Endometrial microvascular endothelial cells (primary cell): ENCODE results near the gene LTB. TPM values are rescaled to one million over a fixed set of nuclear protein-coding genes. Genes with fewer than 3 reads are reported as not detected.

Experiments used
- in situ Hi-C: cut with HindIII; loops from 2 replicates; pipeline ENCODE4 v1.10.0; 2017; ENCODE audit warnings: low sequenced_read_pairs, low pct_unique_long_range_greater_than_20kb; ENCODE audit errors: inconsistent ontology term
- total RNA-seq: library from RNA; depleted of rRNA; stranded (reverse); fragments of >200 nt; gene quantifications from one replicate; pipeline ENCODE4 v1.2.3, GENCODE V29; 2015; ENCODE audit errors: inconsistent ontology term

The LTB gene, protein sequence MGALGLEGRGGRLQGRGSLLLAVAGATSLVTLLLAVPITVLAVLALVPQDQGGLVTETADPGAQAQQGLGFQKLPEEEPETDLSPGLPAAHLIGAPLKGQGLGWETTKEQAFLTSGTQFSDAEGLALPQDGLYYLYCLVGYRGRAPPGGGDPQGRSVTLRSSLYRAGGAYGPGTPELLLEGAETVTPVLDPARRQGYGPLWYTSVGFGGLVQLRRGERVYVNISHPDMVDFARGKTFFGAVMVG
- not detected for total RNA-seq

DNA sequence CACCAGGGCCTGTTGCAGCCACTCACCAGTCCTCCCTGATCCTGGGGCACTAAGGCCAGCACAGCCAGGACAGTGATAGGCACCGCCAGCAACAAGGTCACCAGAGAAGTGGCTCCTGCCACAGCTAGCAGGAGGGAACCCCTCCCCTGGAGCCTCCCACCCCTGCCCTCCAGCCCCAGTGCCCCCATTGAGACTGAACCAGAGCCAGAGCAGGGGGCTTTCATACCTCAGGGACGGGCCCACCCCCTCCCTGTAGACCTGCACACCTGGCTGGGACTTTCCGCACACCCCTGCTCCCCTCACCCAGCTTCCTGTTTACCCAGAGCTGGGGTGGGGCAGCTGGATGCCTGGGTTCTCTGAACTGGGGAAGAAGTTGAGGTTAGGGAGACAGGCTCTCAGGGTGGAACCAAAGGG is at the start of gene LTB:
Gene LTB (minus strand): TSS at position 195 of the 414 bp plus-strand sequence. CDS start 7 bp downstream, at position 188.
- in situ Hi-C loops: no loop called here

DNA sequence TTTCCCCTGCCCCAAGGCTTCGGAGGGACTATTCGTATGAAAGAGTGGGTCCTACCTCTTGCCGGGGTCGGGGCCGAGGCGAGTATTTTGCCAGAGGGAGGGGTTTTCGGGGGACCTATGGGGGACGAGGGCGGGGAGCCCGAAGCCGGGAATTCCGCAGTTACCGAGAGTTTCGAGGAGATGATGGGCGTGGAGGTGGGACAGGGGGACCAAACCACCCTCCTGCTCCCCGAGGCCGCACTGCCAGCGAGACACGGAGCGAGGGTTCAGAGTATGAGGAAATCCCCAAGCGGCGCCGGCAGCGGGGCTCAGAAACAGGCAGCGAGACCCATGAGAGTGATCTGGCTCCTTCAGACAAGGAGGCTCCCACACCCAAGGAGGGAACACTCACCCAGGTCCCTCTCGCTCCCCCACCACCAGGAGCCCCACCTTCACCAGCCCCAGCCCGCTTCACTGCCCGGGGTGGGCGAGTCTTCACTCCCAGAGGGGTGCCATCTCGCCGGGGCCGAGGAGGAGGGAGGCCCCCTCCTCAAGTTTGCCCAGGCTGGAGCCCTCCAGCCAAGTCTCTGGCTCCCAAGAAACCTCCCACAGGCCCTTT is 49.6 kb upstream of the LTB start:
- in situ Hi-C loops: no loop called here

DNA sequence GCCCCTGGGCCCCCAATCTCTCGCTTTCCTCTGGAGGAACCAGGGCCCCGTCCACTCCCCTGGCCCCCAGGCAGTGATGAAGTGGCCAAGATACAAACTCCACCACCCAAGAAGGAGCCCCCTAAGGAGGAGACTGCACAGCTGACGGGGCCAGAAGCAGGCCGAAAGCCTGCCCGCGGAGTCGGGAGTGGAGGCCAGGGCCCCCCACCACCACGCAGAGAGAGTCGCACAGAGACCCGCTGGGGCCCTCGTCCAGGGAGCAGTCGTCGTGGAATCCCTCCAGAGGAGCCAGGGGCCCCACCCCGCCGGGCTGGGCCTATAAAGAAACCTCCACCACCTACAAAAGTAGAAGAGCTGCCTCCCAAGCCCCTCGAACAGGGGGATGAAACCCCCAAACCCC is 49.0 kb upstream of the LTB start:
- in situ Hi-C loops: no loop called here

DNA sequence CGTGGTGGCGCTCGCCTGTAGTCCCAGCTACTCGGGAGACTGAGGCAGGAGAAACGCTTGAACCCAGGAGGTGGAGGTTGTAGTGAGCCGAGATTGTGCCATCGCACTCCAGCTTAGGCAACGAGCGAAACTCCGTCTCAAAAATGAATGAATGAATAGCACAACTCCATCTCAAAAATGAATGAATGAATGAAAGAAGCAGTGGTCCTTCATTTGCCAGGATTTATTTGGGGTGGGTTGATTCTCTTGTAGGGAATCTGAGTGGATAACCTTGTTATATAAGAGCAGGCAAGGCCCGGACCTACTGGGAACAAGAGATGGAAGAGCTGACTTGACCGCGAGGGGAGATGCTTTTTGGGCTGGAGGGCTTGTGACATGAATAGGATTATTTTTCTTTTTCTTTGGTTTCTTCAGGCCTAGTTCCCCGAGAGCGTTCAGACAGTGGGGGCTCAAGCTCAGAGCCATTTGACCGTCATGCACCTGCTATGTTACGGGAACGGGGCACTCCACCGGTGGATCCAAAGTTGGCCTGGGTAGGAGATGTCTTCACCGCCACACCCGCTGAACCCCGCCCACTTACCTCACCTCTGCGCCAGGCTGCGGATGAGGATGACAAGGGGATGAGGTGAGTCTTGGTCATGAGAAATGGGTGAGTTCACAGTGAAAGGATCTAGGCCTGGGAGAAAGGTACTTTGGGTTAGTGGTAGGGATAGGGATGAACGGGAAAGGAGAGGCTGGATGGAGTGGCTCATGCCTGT is 48.1 kb upstream of the LTB start:
- in situ Hi-C loops: no loop called here

DNA sequence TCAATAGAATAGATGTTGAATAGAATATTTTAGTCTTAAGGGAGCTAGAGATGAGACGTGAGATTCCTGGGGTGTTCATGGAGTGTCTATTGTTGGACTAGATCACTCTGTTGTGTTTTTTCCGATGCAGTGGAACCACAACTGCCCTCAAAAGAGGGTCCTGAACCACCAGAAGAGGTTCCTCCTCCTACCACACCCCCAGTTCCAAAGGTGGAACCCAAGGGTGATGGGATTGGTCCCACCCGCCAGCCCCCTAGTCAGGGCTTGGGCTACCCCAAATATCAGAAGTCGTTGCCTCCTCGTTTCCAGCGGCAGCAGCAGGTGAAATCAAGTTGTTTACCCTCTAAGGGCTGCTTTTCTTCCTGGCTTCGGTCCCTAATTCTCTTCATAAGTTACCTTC is 46.8 kb upstream of the LTB start:
- in situ Hi-C loops: no loop called here

DNA sequence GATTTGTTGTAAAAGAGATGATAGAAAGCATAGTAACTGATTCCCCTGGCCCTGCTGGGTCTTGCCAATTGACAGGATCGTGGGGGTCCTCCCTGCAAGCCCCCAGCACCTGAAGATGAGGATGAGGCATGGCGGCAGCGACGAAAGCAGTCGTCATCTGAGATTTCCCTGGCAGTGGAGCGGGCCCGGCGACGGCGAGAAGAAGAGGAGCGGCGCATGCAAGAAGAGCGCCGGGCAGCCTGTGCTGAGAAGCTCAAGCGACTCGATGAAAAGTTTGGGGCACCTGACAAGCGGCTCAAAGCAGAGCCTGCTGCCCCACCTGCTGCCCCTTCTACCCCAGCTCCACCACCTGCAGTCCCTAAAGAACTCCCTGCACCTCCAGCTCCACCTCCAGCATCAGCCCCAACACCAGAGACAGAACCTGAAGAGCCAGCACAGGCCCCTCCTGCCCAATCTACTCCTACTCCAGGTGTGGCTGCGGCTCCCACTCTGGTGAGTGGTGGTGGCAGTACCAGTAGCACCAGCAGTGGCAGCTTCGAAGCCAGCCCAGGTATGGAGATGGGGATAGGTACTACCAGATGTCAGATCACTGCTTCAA is 45.6 kb upstream of the LTB start:
- in situ Hi-C loops: no loop called here

DNA sequence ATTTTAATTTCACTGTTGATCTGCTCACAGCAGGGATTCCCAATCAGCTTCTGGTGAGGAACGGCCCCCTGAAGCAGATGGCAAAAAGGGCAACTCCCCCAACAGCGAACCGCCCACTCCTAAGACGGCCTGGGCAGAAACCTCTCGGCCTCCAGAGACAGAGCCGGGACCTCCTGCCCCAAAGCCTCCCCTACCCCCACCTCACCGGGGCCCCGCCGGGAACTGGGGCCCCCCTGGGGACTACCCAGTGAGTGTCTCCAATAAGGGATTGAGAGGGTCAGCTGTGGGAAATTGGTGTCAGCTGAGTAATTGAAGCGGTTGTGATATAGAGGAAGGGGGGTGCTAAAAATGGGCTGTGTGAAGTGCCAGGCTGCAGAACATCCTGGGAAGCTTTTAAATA is 44.7 kb upstream of the LTB start:
- in situ Hi-C loops: no loop called here

DNA sequence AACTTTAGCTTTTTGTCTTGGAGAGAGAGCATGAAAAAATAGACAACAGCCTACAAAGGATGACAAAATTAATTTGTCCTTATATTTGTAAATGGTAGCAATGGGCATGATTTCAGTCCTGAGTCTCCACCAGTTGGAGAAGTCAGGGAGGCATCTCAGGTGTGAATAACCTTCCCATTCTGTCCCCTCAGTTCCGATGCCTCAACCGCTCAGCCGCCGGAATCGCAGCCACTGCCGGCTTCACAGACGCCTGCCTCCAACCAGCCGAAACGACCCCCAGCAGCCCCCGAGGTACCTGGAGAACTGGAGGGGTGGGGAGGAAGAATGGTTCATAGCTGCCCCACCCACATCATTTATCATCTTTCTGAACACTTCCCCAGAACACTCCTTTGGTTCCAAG is 41.8 kb upstream of the LTB start:
- in situ Hi-C loops: no loop called here

DNA sequence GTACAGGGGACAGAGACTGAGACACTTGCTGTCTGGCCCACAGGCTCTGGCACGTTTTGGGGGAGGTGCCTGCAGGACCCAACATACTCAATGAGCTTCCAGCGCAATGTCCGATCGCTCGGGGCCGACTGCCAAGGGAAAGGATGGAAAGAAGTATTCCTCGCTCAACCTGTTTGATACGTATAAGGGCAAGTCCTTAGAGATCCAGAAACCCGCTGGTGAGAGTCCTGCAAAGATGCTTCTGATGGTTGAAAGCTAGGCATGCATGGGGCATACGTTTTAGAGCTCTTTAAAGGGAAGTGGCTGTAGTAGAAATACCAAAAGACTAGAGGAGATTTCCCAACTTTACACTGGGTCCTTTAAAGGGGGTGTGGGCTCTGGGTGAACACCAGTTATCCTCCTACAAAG is 40.5 kb upstream of the LTB start:
- in situ Hi-C loops: no loop called here

DNA sequence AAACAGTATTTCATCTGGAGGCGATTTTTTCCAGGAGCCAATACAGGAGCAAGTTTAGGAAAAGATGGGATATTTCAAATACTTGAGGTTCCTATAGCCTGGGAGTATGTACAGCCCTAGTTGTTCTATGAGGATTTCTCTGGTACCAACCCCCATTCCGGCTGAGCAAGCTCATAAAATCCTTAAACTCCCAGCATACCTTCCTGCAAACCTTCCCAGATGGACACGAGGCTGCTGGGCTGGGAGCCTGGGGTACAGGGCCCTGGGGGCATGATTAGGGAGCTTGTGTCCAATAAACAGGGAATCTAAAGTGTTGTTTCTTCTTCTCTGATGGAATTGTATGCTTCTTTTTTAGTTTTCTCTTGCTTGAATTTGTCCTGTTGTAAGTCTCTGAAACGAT is 39.8 kb upstream of the LTB start:
- in situ Hi-C loops: no loop called here

DNA sequence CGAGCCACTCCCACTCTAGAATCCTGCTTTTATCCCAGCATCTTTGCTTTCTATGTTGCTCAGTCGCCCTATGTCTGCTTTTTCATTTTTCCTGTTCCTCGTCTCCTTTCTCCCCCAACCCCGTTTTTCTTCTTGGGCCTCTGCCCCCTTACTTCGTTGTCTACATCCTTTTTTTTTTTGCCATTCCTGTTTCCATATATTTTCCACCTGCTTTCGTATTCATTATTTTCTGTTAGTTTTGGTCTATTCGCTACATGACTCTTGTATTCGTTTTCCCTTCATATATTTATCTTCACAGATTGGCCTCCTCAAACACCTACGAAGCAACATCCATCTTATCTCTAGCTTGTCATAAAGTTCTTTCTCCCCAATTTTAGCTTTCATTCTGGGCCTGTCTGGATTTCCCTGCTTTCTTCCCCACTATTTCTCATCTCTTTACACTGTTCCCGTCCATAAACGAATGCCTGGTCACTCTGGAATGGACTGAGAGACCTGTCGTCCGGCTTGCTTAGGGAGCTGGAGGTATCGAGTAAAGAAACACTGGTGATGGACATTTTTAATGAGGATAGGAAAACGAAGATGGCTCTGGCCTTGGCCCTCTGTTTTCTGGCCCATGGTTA is 39.2 kb upstream of the LTB start:
- in situ Hi-C loops: no loop called here

DNA sequence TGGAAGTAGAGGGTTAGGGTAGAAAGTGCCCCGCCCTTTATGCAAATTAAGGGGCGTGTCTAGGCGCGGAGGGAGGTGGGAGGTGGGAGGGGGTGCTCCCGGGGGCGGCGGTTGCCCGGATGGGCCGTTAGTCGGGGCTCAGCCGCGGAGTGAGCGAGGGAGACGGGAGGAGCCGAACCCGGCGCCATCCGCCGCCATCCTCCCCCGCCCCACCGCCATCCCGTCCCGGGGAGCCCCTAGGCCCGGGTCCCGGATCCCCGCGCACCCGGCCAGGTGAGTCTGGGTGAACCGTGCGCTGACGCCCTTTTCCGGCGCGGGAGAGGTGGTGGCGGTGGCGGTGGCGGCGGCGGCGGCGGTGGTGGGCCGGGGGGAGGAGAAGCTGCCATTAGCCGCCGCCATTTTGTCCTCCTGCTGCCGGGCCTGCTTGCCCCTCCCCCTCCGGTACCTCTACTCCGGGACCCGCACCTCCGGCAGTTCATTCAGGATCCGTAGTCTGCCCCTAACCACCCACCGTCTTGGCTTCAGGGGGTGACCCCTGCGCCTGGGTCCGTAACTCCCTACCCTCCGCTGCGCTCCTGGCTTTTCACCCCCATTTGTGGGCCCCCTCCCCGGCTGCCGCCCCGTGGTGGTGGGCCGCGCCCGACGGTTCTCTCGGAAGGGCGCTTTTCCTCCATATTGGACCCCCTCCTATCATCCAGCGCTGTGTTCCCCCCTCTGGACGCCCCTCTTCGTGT is 38.5 kb upstream of the LTB start, which contains the start of gene PRRC2A:
Gene PRRC2A (plus strand): TSS at position 130 of the 734 bp plus-strand sequence. CDS start 2,075 bp downstream, outside the sequence.
- in situ Hi-C loops: no loop called here

DNA sequence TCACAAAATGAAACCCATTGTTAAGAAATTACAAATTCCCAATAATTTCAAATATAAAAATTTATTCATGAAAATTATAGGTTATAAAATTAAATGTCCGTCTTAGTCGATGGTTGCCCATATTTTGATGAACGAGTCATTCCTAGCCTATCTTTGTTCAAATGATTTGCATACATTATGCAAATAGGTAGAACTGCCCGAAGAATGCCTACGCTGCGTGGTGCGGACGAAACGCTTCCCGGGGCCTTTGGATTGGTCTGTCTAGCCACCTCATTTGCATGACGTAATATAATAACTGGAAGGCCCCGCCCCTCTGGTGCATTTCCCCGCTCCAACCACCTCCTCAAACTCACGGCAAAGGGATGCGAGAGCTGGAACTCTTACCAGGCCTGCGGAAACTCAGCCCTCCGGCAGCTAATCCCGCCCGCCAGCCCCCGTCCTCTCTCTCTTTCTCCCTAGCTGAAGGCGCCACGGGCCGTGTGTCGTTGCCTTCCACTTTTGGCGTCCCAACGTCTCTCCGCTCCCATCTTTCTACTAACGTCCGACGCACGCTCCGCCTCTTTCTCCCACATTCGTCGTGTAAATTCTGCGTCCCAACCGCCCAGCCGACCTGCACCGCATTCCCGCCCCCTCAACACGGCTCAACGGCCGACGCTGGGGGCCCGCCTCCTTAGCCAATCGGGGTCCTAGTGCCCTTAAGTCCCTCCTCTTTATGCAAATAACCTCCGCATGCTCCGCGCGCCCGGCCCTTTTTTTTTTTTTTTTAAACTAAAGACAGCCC is 37.8 kb upstream of the LTB start:
- in situ Hi-C loops: no loop called here

DNA sequence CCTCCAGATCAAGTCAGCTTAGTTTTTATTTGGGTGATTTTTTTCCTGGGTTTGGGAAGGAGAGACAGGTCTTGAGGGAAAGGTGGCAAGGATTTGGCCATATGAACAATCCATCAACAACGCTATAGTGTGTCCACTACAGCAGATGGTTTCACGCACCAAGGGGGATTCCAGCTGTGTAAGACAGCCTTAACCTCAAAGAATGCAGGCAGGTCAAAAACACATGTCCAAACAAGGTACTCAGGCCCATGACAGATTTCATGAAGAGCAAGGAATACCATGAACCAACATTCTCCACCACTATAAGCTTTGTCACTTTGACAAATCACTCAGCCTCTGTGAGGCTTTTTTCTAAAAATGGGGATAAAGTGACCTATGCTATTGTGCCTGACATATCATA is 34.8 kb upstream of the LTB start:
- in situ Hi-C loops: no loop called here

DNA sequence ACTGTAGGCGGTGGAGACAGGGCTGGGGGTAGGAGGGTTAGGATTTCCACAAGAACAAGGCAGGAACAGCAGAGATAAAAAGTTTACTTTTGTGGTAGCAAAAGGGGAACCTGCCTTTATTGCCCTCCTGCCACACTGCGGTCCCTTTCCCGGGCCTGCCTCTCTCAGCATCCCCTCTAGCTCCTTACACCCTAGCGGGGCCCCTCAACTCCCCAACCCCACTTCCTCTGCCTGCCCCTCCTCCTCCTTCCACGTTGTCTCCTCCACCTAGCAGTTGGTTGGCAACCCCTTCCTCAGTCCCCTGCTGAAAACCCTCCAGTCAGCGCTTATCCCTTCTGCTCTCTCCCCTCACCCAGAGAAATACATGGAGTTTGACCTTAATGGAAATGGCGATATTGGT is 33.5 kb upstream of the LTB start:
- in situ Hi-C loops: no loop called here

DNA sequence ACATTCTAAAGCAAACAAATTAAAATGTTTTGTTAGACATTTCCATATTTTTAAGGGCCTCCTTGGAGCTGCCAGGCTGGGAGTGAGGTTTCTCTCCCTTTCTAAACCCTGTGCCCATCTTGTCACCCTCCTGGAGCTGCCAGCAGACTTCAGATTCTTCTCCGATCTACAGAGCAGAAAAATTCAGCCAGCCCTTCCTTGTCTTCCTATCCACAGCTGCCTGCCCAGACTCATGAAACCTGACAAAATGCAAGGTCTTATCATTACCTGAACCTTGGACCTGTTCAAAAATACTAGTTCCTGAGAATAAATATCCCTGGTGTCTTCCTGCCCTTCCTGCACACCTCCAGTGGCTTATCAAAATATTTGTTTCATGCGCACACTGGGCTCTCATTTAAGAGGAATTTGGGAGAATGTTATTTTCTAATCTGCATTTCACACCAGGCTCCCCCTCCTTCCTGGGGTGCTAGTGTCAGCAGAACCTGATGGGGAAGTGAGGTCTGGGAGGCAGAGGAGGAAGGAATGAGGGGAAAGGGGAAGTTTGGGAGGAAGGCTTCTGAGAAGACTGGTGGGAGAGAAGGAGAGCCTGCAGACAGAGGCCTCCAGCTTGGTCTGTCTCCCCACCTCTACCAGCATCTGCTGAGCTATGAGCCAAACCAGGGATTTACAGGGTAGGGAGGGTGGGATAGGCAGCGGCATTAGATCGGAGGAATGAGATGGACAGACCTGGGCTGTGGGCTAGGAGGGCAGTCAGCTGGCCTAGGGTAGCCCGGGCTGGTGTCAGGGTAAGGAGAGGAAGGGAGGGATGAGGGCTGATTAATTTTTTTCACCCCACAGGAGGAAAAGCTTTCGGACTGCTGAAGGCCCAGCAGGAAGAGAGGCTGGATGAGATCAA is 32.7 kb upstream of the LTB start, which contains the start of gene AIF1:
Gene AIF1 (plus strand): TSS at position 551 of the 895 bp plus-strand sequence. CDS start 96 bp downstream, at position 647.
- in situ Hi-C loops: no loop called here

DNA sequence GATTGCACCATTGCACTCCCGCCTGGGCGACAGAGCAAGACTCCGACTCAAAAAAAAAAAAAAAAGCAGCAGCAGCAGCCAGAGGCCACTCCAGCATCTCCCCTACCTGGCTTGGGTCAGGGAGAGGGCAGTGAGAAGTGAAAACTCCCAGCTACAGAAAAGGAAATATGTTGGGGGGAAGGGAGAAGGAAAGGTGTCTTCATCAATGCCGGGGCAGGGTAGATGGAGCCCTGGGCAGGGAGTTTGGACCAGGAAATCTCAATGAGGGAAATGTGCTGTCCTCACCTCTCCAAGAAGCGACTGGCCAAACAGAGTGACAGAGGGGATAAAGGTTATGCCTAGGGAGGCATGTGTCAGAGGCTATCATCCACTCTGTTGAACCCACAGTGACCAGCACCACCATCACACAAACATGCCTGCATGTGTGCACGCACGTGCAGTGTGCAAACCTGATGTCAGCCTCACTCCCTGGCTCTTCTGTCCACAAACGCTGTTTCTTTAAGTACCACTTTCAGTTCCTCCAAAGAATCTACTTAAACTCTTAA is 31.9 kb upstream of the LTB start:
- in situ Hi-C loops: no loop called here
